GM12878 (cell line): ENCODE results near the gene DNAH17. TPM values are rescaled to one million over a fixed set of nuclear protein-coding genes. Genes with fewer than 3 reads are reported as not detected.

Source experiments
- ATAC-seq: fragments of 200-7000 bp; cut with Tn5 transposase; 3 replicates; pipeline ENCODE4 v1.9.1; 2020; ENCODE audit warnings: mild to moderate bottlenecking, moderate library complexity
- BruUV-seq: library from RNA; stranded (reverse); fragments of 400-500 nt; replicated peaks from 2 replicates; lab custom pipeline; 2021; lab: Mats Ljungman, UMichigan
- CTCF ChIA-PET: fragments of 300-600 bp; sonication (Branson Sonifier 250); formaldehyde crosslinking; extraction: SDS; loops from one replicate; lab custom pipeline; 2021; ENCODE audit warnings: inconsistent platforms; lab: Yijun Ruan, JAX
- POLR2A ChIA-PET: fragments of 350-600 bp; formaldehyde crosslinking; extraction: SDS; loops from one replicate; lab custom pipeline; 2021; ENCODE audit warnings: inconsistent platforms; lab: Charles Lee
- RAD21 ChIA-PET: fragments of 300-600 bp; sonication (Branson Sonifier 250); formaldehyde crosslinking; loops from one replicate; lab custom pipeline; 2023; ENCODE audit warnings: antibody characterized with exemption; ENCODE audit not compliant: unreplicated experiment; lab: Charles Lee
- SMC1A ChIA-PET: fragments of 300-600 bp; sonication (Branson Sonifier 250); formaldehyde crosslinking; loops from one replicate; lab custom pipeline; 2023; ENCODE audit not compliant: unreplicated experiment, uncharacterized antibody; lab: Charles Lee
- DNase-seq: peaks from one replicate; pipeline ENCODE4 v3.0.0-alpha.2; 2011; ENCODE audit warnings: low read depth, low spot score
- FAIRE-seq: peaks from 3 replicates; lab custom pipeline; 2011; peaks lifted over from hg19 to GRCh38; lab: Jason Lieb, UNC
- H2AFZ ChIP-seq: 2 replicates; pipeline ENCODE4 v1.6.0; 2011; ENCODE audit warnings: low read depth, low read length, control low read depth; ENCODE audit not compliant: control insufficient read depth
- H3K27ac ChIP-seq: 2 replicates; pipeline ENCODE4 v1.5.1; 2011; ENCODE audit warnings: control low read depth; ENCODE audit not compliant: control insufficient read depth, insufficient read depth
- H3K27me3 ChIP-seq, 2 experiments: replicated peaks in 1 of 2; 2 replicates each; pipeline versions ENCODE4 v1.6.0 to v1.6.1; 2011; ENCODE audit warnings: low read length in 1 of 2; ENCODE audit not compliant: control insufficient read depth in 2 of 2, insufficient read depth in 2 of 2
- H3K36me3 ChIP-seq, 2 experiments: 2 replicates each; pipeline ENCODE4 v1.5.1; 2011; ENCODE audit warnings: low read length in 1 of 2; ENCODE audit not compliant: control insufficient read depth in 2 of 2, insufficient read depth in 2 of 2
- H3K4me1 ChIP-seq: 2 replicates; pipeline ENCODE4 v1.6.1; 2011; ENCODE audit warnings: mild to moderate bottlenecking, low read length, moderate library complexity, mixed read lengths; ENCODE audit not compliant: control insufficient read depth, insufficient read depth
- H3K4me2 ChIP-seq: 2 replicates; pipeline ENCODE4 v1.6.0; 2011; ENCODE audit warnings: control low read depth; ENCODE audit not compliant: control insufficient read depth, insufficient read depth
- H3K4me3 ChIP-seq: fragments of 200-600 bp; sonication (generic); 2 replicates; pipeline ENCODE4 v1.5.1; 2016
- H3K79me2 ChIP-seq: 2 replicates; pipeline ENCODE4 v1.6.0; 2011; ENCODE audit warnings: low read length; ENCODE audit not compliant: control insufficient read depth, insufficient read depth
- H3K9ac ChIP-seq: 2 replicates; pipeline ENCODE4 v1.8.0; 2011; ENCODE audit warnings: low read length, control low read depth, mixed read lengths; ENCODE audit not compliant: control insufficient read depth, insufficient read depth
- H3K9me3 ChIP-seq: replicated peaks from 3 replicates; pipeline ENCODE4 v1.5.1; 2011; ENCODE audit warnings: mild to moderate bottlenecking, low read length; ENCODE audit not compliant: control insufficient read depth, insufficient read depth
- H4K20me1 ChIP-seq: 2 replicates; pipeline ENCODE4 v1.6.0; 2011; ENCODE audit not compliant: control insufficient read depth, insufficient read depth
- ATF2 ChIP-seq: IDR thresholded peaks from 2 replicates; pipeline ENCODE4 v1.6.1; 2012; ENCODE audit warnings: low read length, inconsistent platforms
- BCL3 ChIP-seq: IDR thresholded peaks from 2 replicates; pipeline ENCODE4 v1.6.1; 2011; ENCODE audit warnings: borderline replicate concordance, low read depth, mild to moderate bottlenecking, moderate library complexity, low read length; ENCODE audit not compliant: insufficient read depth, poor library complexity, severe bottlenecking
- HDGF ChIP-seq: fragments of 450-650 bp; IDR thresholded peaks from 2 replicates; pipeline ENCODE4 v1.6.1; 2016; ENCODE audit warnings: antibody characterized with exemption
- KLF5 ChIP-seq: fragments of 450-650 bp; IDR thresholded peaks from 2 replicates; pipeline ENCODE4 v1.6.1; 2014; ENCODE audit warnings: mild to moderate bottlenecking; ENCODE audit not compliant: partially characterized antibody
- NFIC ChIP-seq: IDR thresholded peaks from 2 replicates; pipeline ENCODE4 v1.6.1; 2012; ENCODE audit warnings: low read depth, mild to moderate bottlenecking, inconsistent platforms, low read length, moderate library complexity
- NR2C1 ChIP-seq: fragments of 450-650 bp; IDR thresholded peaks from 2 replicates; pipeline ENCODE4 v1.6.1; 2017; ENCODE audit warnings: antibody characterized with exemption, mild to moderate bottlenecking, moderate library complexity
- SKIL ChIP-seq: fragments of 450-650 bp; IDR thresholded peaks from 2 replicates; pipeline ENCODE4 v1.6.1; 2017; ENCODE audit warnings: mild to moderate bottlenecking, low read depth, inconsistent platforms; ENCODE audit not compliant: poor library complexity, severe bottlenecking
- SREBF1 ChIP-seq: IDR thresholded peaks from 2 replicates; pipeline ENCODE4 v1.6.1; 2012; ENCODE audit warnings: mild to moderate bottlenecking, low read length
- STAT3 ChIP-seq: IDR thresholded peaks from 2 replicates; pipeline ENCODE4 v1.6.1; 2011; ENCODE audit warnings: low read depth, low read length, improper control_type of control experiment
- WGBS: methylation state at CpG from one replicate; pipeline ENCODE4 v1.1.6; 2016; ENCODE audit warnings: low lambda C conversion rate; ENCODE audit not compliant: insufficient replicate concordance, insufficient coverage; ENCODE audit errors: missing lambda C conversion rate; 5-methylcytosine and 5-hydroxymethylcytosine counted together
- in situ Hi-C: fragments of 300-500 bp; cut with MboI; formaldehyde crosslinking; loops from 9 replicates; pipeline ENCODE4 v1.14.3; 2018; ENCODE audit warnings: mixed read lengths
- intact Hi-C: fragments of 100-400 bp; cut with micrococcal nuclease; formaldehyde crosslinking; loops from one replicate; pipeline ENCODE4 v1.14.2; 2022; ENCODE audit not compliant: unreplicated experiment
- polyA plus RNA-seq, 11 experiments: library from polyadenylated mRNA; depleted of rRNA in 4 of 11; unstranded in 6 of 11; stranded (reverse) in 5 of 11; fragments of >200 nt; fragmentation: Nextera tagmentation in 4 of 11; fragmentation: Illumina TruSeq in 1 of 11; extraction: Ambion mirVana in 4 of 11; extraction: Trizol in 1 of 11; gene quantifications; 1 replicate in 1 of 11; 2 replicates in 10 of 11; pipeline versions ENCODE4 v1.2.1 to v1.2.3, GENCODE V29; 2011 to 2016; ENCODE audit warnings: inconsistent platforms in 2 of 11, missing spikeins in 2 of 11, low read depth in 1 of 11
- total RNA-seq, 4 experiments: library from RNA; depleted of rRNA in 3 of 4; stranded (reverse); fragments of >200 nt in 3 of 4; fragmentation: Illumina TruSeq in 1 of 4; extraction: Trizol in 1 of 4; gene quantifications; 2 replicates each; pipeline versions ENCODE4 v1.2.1 to v1.2.3, GENCODE V29; 2013 to 2021
- TF ChIP-seq, protein P1 (sequence below): IDR thresholded peaks from 2 replicates; pipeline ENCODE4 v1.6.1; 2012; ENCODE audit warnings: mild to moderate bottlenecking, low read depth, low read length
- TF ChIP-seq, protein P2 (sequence below): IDR thresholded peaks from 2 replicates; pipeline ENCODE4 v1.6.1; 2012; ENCODE audit warnings: low read depth, low read length, improper control_type of control experiment
- TF ChIP-seq, protein P3 (sequence below): fragments of 450-650 bp; IDR thresholded peaks from 2 replicates; pipeline ENCODE4 v1.6.1; 2018; ENCODE audit warnings: mild to moderate bottlenecking, low read depth, moderate library complexity; ENCODE audit not compliant: partially characterized antibody

Gene DNAH17
- total and polyA plus RNA-seq, 10 of the 15 experiments (the other 5 are each of a cell fraction or from before 2014, with no cell fraction given): 0.16 to 2.9 (median 0.56) TPM

DNA sequence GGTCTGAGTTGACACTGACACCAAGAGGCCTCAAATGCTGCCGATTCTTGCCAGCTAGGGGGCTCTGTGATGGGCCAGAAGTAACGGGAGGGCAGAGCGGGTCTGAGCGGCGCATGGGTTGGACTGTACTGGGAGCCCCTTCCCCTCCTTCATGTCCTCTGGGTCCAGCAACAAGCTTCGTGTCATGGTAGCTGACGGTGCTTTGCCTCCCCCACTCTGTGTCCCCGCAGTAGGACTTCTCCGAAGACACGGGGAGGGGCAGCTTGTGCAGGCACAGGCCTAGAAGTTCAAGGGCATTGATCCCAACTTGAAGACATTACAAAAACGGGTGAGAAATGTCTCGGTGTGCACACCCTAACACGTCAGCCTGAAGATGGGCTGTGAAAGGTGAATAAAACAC is 39.8 kb upstream of the DNAH17 start:
- H3K27ac ChIP-seq: no peak overlapping the region
- intact Hi-C loops: no loop called here
- no TSS peak for BruUV-seq
- no peak for FAIRE-seq
- DNase-seq: no peak
- H3K4me3 ChIP-seq: no peak overlapping the region
- ATAC-seq: no peak
- RAD21 ChIA-PET: no interaction called here
- H3K36me3 ChIP-seq: no peaks in the 10 kb centered on the region
- WGBS: 48% methylated on average over 13 of the region's 13 CpGs
- no peaks in the 10 kb centered on the region for H3K79me2 ChIP-seq
- H3K4me1 ChIP-seq: no peaks in the 10 kb centered on the region
- H2AFZ ChIP-seq: no peak overlapping the region
- POLR2A ChIA-PET: no interaction called here
- no peaks in the 10 kb centered on the region; a peak in 1 of 4 replicates for H3K27me3 ChIP-seq
- CTCF ChIA-PET: interaction anchor here (0.7 kb wide), 1 partner anchor 92 kb away, joined by 4 read pairs; no protein-coding TSS in a partner anchor
- H3K4me2 ChIP-seq: no peak overlapping the region
- no peaks in the 10 kb centered on the region for H4K20me1 ChIP-seq
- H3K9me3 ChIP-seq: peaks cover 2% of the 10 kb centered on the region; the same call in 2 of the 3 replicates
- no peak overlapping the region for H3K9ac ChIP-seq
- SMC1A ChIA-PET: no interaction called here
- in situ Hi-C loops: no loop called here
- TF ChIP-seq NFIC (no peak), BCL3 (no peak), ATF2 (no peak), STAT3 (no peak), HDGF (no peak), SKIL (no peak), SREBF1 (no peak), KLF5 (no peak), NR2C1 (no peak)
- TF ChIP-seq, protein P1, sequence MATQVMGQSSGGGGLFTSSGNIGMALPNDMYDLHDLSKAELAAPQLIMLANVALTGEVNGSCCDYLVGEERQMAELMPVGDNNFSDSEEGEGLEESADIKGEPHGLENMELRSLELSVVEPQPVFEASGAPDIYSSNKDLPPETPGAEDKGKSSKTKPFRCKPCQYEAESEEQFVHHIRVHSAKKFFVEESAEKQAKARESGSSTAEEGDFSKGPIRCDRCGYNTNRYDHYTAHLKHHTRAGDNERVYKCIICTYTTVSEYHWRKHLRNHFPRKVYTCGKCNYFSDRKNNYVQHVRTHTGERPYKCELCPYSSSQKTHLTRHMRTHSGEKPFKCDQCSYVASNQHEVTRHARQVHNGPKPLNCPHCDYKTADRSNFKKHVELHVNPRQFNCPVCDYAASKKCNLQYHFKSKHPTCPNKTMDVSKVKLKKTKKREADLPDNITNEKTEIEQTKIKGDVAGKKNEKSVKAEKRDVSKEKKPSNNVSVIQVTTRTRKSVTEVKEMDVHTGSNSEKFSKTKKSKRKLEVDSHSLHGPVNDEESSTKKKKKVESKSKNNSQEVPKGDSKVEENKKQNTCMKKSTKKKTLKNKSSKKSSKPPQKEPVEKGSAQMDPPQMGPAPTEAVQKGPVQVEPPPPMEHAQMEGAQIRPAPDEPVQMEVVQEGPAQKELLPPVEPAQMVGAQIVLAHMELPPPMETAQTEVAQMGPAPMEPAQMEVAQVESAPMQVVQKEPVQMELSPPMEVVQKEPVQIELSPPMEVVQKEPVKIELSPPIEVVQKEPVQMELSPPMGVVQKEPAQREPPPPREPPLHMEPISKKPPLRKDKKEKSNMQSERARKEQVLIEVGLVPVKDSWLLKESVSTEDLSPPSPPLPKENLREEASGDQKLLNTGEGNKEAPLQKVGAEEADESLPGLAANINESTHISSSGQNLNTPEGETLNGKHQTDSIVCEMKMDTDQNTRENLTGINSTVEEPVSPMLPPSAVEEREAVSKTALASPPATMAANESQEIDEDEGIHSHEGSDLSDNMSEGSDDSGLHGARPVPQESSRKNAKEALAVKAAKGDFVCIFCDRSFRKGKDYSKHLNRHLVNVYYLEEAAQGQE: no peak
- TF ChIP-seq, protein P2, sequence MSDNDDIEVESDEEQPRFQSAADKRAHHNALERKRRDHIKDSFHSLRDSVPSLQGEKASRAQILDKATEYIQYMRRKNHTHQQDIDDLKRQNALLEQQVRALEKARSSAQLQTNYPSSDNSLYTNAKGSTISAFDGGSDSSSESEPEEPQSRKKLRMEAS: no peak
- TF ChIP-seq, protein P3, sequence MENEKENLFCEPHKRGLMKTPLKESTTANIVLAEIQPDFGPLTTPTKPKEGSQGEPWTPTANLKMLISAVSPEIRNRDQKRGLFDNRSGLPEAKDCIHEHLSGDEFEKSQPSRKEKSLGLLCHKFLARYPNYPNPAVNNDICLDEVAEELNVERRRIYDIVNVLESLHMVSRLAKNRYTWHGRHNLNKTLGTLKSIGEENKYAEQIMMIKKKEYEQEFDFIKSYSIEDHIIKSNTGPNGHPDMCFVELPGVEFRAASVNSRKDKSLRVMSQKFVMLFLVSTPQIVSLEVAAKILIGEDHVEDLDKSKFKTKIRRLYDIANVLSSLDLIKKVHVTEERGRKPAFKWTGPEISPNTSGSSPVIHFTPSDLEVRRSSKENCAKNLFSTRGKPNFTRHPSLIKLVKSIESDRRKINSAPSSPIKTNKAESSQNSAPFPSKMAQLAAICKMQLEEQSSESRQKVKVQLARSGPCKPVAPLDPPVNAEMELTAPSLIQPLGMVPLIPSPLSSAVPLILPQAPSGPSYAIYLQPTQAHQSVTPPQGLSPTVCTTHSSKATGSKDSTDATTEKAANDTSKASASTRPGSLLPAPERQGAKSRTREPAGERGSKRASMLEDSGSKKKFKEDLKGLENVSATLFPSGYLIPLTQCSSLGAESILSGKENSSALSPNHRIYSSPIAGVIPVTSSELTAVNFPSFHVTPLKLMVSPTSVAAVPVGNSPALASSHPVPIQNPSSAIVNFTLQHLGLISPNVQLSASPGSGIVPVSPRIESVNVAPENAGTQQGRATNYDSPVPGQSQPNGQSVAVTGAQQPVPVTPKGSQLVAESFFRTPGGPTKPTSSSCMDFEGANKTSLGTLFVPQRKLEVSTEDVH: no peak
